SIG-M5 treated with dmso at 0.1 percent for 504 hours (cell line): ENCODE measurements around the gene C11orf42.

Source experiments
- DNase-seq: peaks from one replicate; lab custom pipeline; 2025; ENCODE audit not compliant: unreplicated experiment; lab: John Stamatoyannopoulos, UW

C11orf42 gene

DNA sequence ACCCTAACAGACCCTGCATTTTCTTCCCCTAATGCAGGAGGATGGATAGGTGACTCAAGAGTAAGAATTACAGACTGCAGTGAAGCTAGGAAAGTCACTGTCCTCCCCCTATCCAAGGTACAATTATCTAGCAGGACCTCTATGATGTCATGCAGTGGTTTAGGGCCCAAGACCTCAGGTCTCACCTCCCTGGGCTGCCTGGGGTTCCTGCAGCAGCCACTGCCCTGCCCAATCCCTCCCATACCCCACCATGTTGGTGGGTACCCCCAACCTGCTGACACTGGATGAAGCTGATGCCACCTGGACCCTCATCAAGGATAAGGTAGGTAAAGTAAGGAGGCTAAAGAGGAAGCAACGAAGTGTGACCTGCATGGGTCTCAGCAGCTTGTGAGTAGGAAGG, at the start of gene C11orf42:
Gene C11orf42, plus strand, starts transcription at position 192 of the 400 bp plus-strand sequence. Its CDS starts 59 bp downstream, at position 251.
- no peak for DNase-seq

GRCh38 chr11:6156628-6157359, 48.6 kb upstream of the C11orf42 start:
- DNase-seq = peak; percentile 28

- DNase-seq = no peak
Observed at GRCh38 chr11:6170226-6170625, 35.1 kb upstream of the C11orf42 start, which contains the start of gene OR52B2. TSS of gene OR52B2 (minus strand) at chr11:6170326. CDS start at chr11:6170326, 0 bp downstream.

- DNase-seq = no peak
Observed at GRCh38 chr11:6175440-6175839, 29.9 kb upstream of the C11orf42 start.

DNA sequence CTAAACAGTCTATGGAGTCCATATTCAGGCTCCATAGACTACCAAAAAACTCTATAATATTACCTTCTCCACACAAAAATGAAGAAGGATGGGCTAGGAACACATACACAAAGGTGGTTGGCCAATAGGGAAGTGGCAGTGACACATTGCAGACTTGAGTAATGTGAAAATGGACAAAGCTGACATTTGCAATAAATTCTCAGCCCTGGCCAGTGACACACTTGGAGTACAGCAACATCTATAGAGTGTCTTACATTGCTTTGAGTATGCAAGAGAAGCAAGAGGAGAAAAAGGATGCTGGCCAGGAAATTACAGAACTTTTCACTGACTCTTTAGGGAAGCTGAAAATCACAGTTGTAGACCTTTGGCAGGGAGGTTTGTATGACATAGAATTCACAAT, 13.6 kb upstream of the C11orf42 start:
- DNase-seq = peak; percentile 28

DNA sequence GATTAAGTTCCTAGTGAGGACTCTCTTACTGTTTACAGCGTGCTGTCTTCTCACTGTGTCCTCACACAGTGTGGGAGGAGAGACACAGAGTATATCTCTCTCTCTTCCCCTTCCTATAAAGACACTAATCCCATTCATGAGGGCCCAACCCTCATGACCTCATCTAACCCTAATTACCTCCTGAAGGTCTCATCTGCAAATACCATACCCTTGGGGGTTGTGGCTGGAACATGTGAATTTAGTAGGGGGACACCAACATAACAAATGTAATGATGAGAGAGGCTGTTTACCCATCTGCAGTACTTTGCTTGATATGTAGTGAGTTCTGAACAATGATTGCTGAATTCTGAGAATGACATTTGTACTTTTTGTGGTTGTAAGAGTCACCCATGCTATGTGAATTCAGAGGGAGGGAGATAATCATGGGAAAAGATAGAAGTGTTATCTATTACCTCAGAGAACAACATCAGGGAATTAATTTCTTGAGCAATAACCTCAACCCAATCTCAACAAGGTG, 11.2 kb upstream of the C11orf42 start:
- DNase-seq = peak; percentile 8

DNA sequence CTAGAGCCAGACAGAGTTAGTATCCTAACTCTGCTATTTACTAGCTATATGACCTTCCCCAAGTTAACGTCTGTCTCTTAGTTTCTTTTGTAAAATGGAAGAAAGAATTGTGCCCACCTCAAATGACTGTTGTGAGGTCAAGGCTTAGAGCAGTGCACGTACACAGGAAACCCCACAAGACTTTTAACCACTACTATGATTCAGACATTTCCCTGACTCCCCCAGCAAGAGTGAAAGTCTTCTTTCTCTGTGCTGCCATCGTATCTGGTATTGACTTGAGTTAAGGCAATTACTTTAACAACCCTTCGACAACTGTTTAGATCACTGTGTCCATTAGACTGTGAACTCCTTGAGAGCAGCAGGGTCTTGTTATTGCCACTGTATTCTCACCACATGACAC, 9.0 kb upstream of the C11orf42 start:
- peak; percentile 7 for DNase-seq

GRCh38 chr11:6197466-6198200, 7.7 kb upstream of the C11orf42 start:
- DNase-seq = no peak

GRCh38 chr11:6199174-6199810, 6.1 kb upstream of the C11orf42 start, which contains the start of gene OR52W1:
TSS of gene OR52W1 (plus strand) at chr11:6199224. CDS start at chr11:6199224, 0 bp downstream.
- DNase-seq = no peak

DNA sequence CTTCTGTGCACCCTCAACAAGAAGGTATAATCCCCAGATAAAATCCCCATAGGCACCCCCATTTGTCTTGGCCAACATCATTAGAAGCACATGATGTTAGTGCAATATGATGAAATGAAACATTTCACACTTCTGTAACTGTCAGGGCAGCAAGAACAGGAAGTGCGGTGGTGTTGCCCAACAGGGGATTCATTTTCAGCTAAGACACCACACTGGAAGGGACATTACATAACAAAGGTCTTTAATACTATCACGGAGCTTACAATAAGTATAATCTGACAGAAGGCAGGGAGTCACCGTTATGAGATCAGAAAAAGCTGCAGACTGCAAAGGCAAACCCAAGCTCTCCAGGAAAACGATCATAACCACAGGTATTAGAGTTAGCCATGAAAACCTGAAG, 4.4 kb upstream of the C11orf42 start:
- DNase-seq = peak; percentile 97

GRCh38 chr11:6201481-6201880, 3.9 kb upstream of the C11orf42 start:
- DNase-seq = peak; percentile 77

GRCh38 chr11:6202041-6202440, 3.3 kb upstream of the C11orf42 start:
- DNase-seq = no peak

- DNase-seq = no peak
Observed at GRCh38 chr11:6203327-6203726, 2.0 kb upstream of the C11orf42 start.

DNA sequence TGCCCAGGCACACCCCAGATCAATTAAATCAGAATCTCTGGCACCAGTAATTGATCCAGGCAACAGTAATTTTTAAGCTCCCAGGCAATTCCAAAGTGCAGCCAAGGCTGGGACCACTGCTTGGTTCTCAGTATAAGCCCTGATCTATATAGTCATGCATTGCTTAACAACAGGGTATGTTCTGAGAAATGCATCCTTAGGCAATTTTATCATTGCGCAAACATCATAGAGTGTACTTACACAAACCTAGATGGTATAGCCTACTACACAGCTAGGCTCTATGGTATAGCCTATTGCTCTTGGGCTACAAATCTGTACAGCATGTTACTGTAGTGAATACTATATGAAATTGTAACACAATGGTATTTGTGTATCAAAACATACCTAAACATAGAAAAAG, 651 bp upstream of the C11orf42 start:
- peak; percentile 88 for DNase-seq

DNA sequence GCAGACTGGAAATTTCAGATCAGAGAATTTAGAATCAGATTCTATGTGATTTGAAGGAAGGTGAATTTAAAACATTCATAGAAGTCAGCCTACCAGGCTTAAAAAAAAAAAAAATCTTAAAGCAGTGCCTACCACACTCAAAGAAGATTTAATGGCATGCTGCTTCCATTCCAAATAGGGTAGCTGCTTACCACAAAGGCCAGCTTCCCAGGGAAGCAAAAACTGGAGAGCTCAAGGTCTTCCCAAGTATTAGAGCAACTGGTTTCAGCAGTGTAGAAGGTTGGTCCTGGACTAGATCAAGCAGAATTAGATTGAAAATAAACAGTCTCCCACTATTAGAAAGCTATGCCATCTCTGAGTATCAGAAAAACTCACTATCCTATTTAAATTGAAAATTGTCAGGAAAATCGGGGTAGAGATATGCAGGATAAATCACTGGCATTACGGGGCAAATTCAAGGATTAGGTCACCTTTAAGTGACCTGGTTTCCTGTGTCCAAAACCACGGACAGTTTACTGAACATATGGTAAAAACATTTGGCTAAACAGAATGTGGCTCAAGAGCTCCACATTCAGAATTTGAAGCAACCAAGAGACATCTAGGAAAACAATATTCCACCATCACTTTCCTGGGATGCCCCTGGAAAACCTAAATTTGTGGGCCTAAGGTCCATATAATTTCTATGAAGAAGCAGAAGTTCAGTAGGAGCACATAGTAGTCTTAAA, 1.3 kb downstream of the C11orf42 start:
- DNase-seq = no peak

- no peak for DNase-seq
Observed at GRCh38 chr11:6209801-6210200, 4.4 kb downstream of the C11orf42 start.

DNA sequence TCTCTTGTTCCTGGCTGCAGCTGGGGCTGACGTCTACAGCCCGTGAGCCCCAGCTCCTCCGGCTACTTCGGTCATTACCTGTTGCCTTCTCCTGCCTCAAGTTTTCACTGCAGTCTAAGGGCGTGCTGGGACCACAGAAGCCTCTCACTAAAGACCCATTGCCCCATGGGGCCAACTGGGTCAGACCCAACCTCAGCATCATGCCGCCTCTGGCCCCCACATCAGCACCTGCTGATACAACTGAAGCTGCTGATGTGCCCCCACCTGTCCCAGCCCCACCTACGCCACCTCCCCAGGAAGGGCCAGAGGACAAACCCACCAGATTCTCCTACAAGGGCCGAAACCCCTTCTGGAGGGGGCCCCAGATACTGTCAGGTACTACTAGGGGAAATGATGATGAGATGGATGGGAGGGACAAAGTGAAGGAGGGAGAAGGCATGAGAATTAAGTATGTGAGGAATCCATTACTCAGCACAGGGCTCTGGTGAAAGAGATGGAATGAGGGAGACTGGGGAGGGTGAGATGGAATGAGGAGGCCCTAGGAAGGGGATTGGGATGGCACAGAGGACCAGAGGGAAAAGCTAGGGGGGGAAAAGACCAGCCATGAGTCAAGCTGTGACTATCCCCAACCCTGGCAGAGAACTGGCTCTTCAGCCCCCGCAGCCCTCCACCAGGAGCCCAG, 5.1 kb downstream of the C11orf42 start:
- no peak for DNase-seq

- no peak for DNase-seq
Observed at GRCh38 chr11:6214530-6214929, 9.2 kb downstream of the C11orf42 start.

DNA sequence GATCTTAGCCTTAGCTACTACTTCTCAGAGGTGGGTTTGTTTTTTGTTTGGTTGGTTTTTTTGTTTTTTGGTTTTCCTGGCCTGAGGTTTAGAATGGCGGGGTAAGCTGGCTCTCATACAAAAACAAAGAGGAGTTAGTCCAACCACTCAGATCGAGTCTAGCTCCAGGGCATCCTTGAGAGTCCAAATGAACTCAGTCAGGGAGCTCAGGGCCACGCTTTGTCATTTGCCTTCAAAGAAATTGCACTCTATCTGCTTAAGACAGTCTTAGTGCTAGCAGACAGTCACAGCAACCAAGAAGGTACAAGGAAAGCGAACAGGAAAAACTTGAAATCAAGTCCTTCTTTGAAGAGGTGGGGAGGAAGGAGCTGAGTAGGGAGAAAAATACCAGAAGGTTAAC, 11.1 kb downstream of the C11orf42 start:
- no peak for DNase-seq

- DNase-seq = no peak
Observed at GRCh38 chr11:6217722-6218121, 12.4 kb downstream of the C11orf42 start.
